Activated B cell treated with CpG ODN at 0.5 μM for 24 hours (primary cell): ENCODE measurements around the gene KIF3B. TPM values are rescaled to one million over a fixed set of nuclear protein-coding genes. Genes with fewer than 3 reads are reported as not detected.
A peak's percentile ranks its signal among the peaks of the same experiment; 100 is the strongest.

Experiments
- ATAC-seq: fragments of 200-7000 bp; cut with Tn5 transposase; one replicate; pipeline ENCODE4 v1.10.0; 2021; ENCODE audit warnings: low read depth, mild to moderate bottlenecking, moderate library complexity
- CTCF ChIA-PET: fragments of 350-600 bp; sonication (Branson Sonifier 250); formaldehyde crosslinking; loops from one replicate; lab custom pipeline; 2021; ENCODE audit warnings: antibody characterized with exemption; lab: Charles Lee
- POLR2A ChIA-PET: fragments of 350-600 bp; sonication (Branson Sonifier 250); formaldehyde crosslinking; loops from one replicate; lab custom pipeline; 2021; ENCODE audit warnings: antibody characterized with exemption; lab: Charles Lee
- DNase-seq: peaks from one replicate; pipeline ENCODE4 v3.0.0; 2022
- H3K27ac Mint-ChIP-seq: one replicate; pipeline ENCODE4 v1.8.0; 2020; ENCODE audit warnings: mixed read lengths
- H3K27me3 Mint-ChIP-seq: one replicate; pipeline ENCODE4 v1.8.0; 2021; ENCODE audit warnings: mixed read lengths
- H3K36me3 Mint-ChIP-seq: one replicate; pipeline ENCODE4 v1.8.0; 2021; ENCODE audit warnings: low read depth, mixed read lengths
- H3K4me1 Mint-ChIP-seq: one replicate; pipeline ENCODE4 v1.8.0; 2021; ENCODE audit warnings: mixed read lengths
- H3K4me3 Mint-ChIP-seq: one replicate; pipeline ENCODE4 v1.8.0; 2020; ENCODE audit warnings: mild to moderate bottlenecking, mixed read lengths
- H3K9me3 Mint-ChIP-seq: one replicate; pipeline ENCODE4 v1.8.0; 2020; ENCODE audit warnings: mixed read lengths
- intact Hi-C: fragments of 100-400 bp; cut with micrococcal nuclease; formaldehyde crosslinking; loops from one replicate; pipeline ENCODE4 v1.15.1; 2024
- total RNA-seq: library from RNA; stranded (reverse); gene quantifications from 2 replicates; pipeline ENCODE4 v1.2.3, GENCODE V29; 2022
- TF ChIP-seq, protein P1 (sequence below): fragments of 200-600 bp; IDR thresholded peaks from one replicate; pipeline ENCODE4 v1.8.0; 2022; ENCODE audit warnings: antibody characterized with exemption, mild to moderate bottlenecking

The KIF3B gene
- total RNA-seq, 1 donor from 2014 or later: 28.4 TPM

GRCh38 chr20:32314768-32315167 lies 37.3 kb downstream of the KIF3B start:
- H3K27ac Mint-ChIP-seq: peak overlapping the region; percentile 41
- intact Hi-C loops: no loop called here
- no peaks in the 10 kb centered on the region for H3K27me3 Mint-ChIP-seq
- H3K4me1 Mint-ChIP-seq: no peaks in the 10 kb centered on the region
- no peak overlapping the region for H3K4me3 Mint-ChIP-seq
- TF ChIP-seq, protein P1, sequence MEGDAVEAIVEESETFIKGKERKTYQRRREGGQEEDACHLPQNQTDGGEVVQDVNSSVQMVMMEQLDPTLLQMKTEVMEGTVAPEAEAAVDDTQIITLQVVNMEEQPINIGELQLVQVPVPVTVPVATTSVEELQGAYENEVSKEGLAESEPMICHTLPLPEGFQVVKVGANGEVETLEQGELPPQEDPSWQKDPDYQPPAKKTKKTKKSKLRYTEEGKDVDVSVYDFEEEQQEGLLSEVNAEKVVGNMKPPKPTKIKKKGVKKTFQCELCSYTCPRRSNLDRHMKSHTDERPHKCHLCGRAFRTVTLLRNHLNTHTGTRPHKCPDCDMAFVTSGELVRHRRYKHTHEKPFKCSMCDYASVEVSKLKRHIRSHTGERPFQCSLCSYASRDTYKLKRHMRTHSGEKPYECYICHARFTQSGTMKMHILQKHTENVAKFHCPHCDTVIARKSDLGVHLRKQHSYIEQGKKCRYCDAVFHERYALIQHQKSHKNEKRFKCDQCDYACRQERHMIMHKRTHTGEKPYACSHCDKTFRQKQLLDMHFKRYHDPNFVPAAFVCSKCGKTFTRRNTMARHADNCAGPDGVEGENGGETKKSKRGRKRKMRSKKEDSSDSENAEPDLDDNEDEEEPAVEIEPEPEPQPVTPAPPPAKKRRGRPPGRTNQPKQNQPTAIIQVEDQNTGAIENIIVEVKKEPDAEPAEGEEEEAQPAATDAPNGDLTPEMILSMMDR: no peak
- DNase-seq (no peak), ATAC-seq (no peak)
- ChIA-PET POLR2A (no interaction called here), CTCF (no interaction called here)
- peaks cover 76% of the 10 kb centered on the region for H3K36me3 Mint-ChIP-seq
- H3K9me3 Mint-ChIP-seq: no peaks in the 10 kb centered on the region

GRCh38 chr20:32315399-32315798 lies 37.9 kb downstream of the KIF3B start:
- CTCF ChIA-PET: interaction anchor here (0.5 to 2.2 kb wide), 2 partner anchors 30 to 588 kb away, joined by 3 to 4 read pairs; no protein-coding TSS in a partner anchor
- no peak overlapping the region for H3K27ac Mint-ChIP-seq
- POLR2A ChIA-PET: no interaction called here
- ATAC-seq (no peak), DNase-seq (no peak)
- H3K36me3 Mint-ChIP-seq: peaks cover 73% of the 10 kb centered on the region
- no peaks in the 10 kb centered on the region for H3K9me3 Mint-ChIP-seq
- no peak overlapping the region for H3K4me3 Mint-ChIP-seq
- TF ChIP-seq, protein P1: no peak
- intact Hi-C loops: no loop called here
- H3K4me1 Mint-ChIP-seq: no peaks in the 10 kb centered on the region
- no peaks in the 10 kb centered on the region for H3K27me3 Mint-ChIP-seq

GRCh38 chr20:32315891-32316290 lies 38.4 kb downstream of the KIF3B start:
- ATAC-seq (no peak), DNase-seq (no peak)
- CTCF ChIA-PET: interaction anchor here (2.2 kb wide), 1 partner anchor 30 kb away, joined by 4 read pairs; no protein-coding TSS in a partner anchor
- no peaks in the 10 kb centered on the region for H3K9me3 Mint-ChIP-seq
- no peak overlapping the region for H3K4me3 Mint-ChIP-seq
- TF ChIP-seq, protein P1: no peak
- no peaks in the 10 kb centered on the region for H3K27me3 Mint-ChIP-seq
- intact Hi-C loops: no loop called here
- peaks cover 73% of the 10 kb centered on the region for H3K36me3 Mint-ChIP-seq
- H3K4me1 Mint-ChIP-seq: no peaks in the 10 kb centered on the region
- POLR2A ChIA-PET: interaction anchor here (0.6 kb wide), 1 partner anchor 270 kb away, joined by 3 read pairs; no protein-coding TSS in a partner anchor
- peak overlapping the region; percentile 26 for H3K27ac Mint-ChIP-seq

- Mint-ChIP-seq H3K4me3 (no peak overlapping the region), H3K9me3 (no peaks in the 10 kb centered on the region), H3K36me3 (peaks cover 75% of the 10 kb centered on the region), H3K4me1 (peaks cover 3% of the 10 kb centered on the region), H3K27ac (peak overlapping the region; percentile 77), H3K27me3 (no peaks in the 10 kb centered on the region)
- TF ChIP-seq, protein P1: no peak
- CTCF ChIA-PET: interaction anchor here (2.2 kb wide), 1 partner anchor 31 kb away, joined by 4 read pairs; no protein-coding TSS in a partner anchor
- ATAC-seq (no peak), DNase-seq (no peak)
- POLR2A ChIA-PET: interaction anchor here (0.7 kb wide), 1 partner anchor 10 kb away, joined by 3 read pairs; no protein-coding TSS in a partner anchor
- intact Hi-C loops: no loop called here
Observed at GRCh38 chr20:32316667-32317066, 39.2 kb downstream of the KIF3B start.

- Mint-ChIP-seq H3K4me3 (no peak overlapping the region), H3K27ac (no peak overlapping the region), H3K4me1 (peaks cover 5% of the 10 kb centered on the region), H3K27me3 (no peaks in the 10 kb centered on the region), H3K36me3 (peaks cover 59% of the 10 kb centered on the region), H3K9me3 (no peaks in the 10 kb centered on the region)
- DNase-seq (no peak), ATAC-seq (no peak)
- intact Hi-C loops: no loop called here
- ChIA-PET CTCF (interaction anchor here (0.6 kb wide), 1 partner anchor 176 kb away, joined by 3 read pairs; no protein-coding TSS in a partner anchor), POLR2A (no interaction called here)
- TF ChIP-seq, protein P1: no peak
Observed at GRCh38 chr20:32319100-32319499, 41.6 kb downstream of the KIF3B start.
